ENCODE measurements around the gene BAG5.

The BAG5 gene

DNA sequence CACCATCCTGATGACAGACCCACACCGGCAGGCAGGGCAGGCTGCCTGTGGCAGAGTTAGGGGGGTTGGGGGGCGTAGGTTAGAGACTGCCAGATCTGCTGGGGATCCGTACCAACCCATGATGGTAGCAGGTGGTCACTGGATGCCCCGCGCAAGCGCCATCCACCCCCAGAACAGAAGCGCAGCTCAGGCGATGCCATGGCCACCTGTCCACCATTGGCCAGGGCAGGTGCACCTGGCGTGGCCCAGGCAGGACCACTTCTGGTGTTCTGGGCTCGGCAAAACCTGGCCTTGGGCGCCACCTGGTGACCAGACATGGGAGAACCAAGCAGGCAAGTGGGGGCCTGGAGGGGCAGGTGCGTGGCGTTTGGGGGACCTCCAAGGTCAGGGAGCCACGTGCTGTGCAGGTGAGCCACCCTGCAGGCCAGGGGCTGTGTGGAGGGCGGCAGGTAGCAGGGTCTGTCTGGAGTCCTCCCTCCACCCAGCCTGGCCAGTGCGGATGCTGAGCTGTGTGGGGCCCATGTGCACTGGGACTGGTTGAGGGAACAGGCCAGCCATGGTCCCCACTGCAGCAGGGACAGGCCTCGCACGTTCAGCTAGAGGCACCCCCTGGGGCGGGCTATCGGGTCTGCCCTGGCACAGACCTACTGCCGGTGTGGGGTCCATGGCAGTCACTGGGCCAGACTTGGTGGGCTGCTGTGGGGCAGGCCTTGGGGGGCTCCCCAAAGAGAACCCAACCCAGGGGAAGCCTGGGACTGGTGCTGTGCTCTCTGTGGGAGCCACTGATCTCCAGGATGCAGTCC, 15.6 kb downstream of the BAG5 start:
- peak; percentile 65 for DNase-seq (ENCODE audit: low spot score)

DNA sequence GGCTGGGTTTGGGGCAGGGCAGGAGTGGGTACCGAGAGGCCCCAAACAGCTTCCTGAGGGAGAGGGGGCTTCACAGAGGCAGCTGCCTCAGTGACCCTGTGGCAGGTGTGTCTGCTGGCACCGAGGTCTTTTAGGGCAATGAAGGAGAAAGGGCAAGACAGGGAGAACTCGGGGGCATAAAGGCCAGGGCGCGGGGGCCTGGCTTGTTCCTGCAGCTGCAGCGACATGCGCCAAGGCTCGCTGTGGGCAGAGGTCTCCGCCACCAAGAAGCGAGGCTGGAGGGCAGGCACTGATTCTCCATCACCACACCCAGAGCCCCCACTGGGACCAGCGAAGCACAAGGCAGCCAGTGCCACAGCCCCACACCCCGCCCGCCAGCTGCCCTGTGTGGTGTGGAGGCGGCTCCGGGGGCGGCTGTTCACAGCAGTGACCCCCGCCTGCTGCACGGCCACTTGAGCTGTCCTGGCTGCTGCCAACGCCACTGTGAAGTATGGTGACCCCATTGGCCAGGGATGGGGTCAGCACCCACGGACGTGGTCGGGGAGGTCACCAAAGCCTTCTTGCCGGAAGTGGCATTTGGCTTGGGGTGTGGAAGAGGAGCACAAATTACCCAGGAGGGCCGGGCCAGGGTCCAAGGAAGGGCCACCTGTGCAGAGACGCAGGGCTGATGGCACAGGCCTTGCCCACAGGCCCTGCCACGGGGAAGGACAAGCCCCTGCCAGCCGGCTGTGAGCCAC, 16.4 kb downstream of the BAG5 start:
- no peak for DNase-seq (ENCODE audit: low spot score)

DNA sequence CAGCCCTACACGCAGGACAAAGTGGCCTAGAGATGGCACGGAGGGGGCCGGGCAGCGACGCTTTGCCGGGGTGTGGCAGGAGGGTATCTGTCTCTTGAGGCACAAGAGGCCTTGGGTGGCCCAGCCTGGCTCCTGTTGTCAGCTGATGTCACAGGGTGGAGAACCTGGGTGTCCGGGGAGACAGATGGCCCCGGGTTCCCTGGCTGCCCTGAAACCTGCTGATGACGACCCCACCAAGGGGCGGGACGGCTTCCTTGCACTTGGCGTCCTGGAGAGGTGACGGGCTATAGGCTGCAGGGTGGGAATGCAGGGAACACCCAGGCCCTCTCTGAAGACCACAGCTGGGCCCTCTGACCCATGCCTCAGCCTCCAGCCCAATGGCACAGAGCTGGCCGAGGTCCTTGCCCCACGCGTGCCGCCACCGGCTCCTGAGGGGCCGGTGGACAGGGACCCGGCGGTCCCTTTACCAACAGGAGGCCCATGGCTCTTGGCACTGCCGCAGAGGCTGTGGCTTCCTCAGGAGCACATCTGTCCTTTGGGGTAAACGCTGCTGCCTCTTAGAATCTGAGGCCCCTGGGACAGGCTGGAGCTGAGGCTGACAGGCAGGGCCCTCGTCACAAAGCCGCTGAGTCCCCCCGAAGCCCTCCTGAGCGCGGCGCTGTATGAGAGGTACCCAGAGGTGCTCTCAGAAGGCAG, 17.1 kb downstream of the BAG5 start:
- DNase-seq (ENCODE audit: low spot score): no peak

DNA sequence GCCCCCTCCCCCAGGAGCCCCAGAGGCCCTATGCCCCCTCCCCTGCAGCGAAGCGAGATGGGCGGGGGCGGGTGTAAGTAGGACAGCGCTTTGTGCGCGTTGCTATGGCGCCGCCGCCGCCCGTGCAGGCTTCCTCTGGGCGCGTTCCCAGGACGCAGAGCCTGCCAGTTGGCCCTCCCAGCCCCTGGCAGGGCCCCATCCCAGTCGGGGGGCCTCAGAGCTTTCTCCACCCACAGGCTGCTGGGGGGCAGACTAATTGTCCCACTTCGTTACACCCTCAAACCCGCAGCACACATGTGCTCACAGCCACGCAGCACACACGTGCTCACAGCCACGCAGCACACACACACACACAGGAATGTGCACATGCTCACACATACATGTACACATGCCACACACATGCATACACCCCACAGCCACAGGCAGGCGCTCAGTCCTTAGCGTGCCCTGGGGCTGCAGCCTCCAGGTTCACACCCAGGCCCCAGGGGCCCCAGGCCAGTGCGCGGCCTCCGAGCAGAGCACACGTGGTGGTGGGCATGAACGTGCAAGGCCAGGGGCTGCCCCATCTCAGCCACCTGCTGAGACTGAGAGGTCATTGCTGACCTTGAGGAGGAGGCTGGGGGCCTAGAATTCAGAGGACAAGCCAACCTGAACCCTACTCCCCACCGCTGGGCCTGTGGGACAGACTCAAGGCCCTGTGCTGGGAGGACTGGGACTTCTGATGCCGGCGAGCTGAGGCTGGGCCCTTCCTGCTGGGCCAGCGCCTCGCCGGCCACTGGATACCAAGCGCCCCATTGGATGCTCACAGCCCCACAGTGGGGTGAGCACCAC, 17.9 kb downstream of the BAG5 start:
- DNase-seq (ENCODE audit: low spot score): peak; percentile 89

DNA sequence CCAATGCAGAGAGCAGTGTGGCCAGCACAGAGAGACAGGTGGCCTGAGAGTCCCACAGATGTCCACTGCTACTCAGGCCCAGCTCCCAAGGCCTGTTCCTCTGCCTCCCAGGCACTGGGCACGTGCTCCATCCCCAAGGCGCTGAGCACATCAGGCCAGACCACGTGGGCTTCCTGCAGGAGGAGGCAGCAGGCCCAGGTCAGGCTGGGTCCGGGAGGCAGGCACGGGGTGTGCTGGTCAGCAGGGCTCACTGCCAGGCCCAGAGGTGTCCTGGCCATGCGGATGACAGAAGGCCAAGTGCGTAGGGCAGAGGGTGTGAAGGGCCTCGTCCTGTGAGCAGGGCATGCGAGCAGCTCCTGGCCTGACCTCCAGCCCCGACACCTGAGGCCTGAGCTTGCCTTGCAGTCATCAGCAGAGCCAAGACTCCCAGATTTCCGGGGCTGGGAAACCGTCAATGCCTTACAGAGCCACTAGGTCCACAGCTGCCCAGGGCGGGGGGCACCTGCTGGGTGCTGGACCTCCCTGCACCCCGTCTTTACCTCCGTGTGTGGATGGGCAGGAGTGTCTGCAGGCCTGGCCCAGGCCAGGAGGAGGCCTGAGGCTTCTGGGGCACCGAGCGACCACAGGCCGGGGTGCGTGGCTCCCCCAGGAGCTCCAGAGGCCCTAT, 18.6 kb downstream of the BAG5 start:
- no peak for DNase-seq (ENCODE audit: low spot score)

DNA sequence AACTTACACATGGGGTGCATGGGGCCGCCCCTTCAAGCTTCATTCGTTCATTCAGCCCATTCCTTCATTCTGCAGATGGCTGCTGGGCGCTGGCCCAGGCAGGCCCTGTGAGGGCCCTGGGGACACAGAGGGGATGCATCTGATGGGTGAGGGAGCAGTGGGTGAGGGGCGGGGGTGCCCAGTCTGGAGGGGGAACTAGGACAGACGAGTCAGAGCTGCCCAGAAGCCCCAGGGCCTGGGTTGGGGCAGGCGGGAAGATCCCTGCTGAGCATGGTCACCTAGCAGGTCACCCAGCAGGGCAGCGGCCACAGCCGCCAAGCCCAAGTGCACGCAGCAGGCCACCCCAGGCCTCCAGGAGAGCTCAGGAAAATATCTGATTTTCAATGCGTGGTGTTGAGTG, 19.3 kb downstream of the BAG5 start:
- no peak for DNase-seq (ENCODE audit: low spot score)

DNA sequence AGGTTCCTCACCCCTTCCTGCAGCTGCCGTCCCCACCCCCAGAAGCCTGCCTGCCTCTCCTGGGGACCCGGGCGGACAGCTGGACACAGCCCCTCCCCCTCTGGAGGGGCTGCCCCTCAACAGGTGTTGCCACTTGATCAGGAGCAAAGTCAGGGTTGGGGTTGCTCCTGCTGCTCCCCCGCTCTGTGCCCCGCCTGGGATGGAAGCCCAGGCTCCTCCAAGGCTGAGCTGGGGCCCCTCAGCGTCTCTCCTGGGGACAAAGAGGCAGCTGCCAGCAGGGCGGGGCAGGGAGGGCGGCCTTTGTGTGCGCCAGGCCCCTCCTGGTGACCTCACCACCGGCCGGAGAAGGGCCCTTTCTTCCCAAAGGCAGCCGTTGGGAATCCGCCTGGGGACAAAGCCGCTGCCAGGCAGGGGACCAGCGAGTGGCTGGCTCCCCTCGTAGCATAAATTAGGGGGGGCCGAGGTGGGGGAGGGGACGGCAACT, 19.8 kb downstream of the BAG5 start:
- peak; percentile 97 for DNase-seq (ENCODE audit: low spot score)

DNA sequence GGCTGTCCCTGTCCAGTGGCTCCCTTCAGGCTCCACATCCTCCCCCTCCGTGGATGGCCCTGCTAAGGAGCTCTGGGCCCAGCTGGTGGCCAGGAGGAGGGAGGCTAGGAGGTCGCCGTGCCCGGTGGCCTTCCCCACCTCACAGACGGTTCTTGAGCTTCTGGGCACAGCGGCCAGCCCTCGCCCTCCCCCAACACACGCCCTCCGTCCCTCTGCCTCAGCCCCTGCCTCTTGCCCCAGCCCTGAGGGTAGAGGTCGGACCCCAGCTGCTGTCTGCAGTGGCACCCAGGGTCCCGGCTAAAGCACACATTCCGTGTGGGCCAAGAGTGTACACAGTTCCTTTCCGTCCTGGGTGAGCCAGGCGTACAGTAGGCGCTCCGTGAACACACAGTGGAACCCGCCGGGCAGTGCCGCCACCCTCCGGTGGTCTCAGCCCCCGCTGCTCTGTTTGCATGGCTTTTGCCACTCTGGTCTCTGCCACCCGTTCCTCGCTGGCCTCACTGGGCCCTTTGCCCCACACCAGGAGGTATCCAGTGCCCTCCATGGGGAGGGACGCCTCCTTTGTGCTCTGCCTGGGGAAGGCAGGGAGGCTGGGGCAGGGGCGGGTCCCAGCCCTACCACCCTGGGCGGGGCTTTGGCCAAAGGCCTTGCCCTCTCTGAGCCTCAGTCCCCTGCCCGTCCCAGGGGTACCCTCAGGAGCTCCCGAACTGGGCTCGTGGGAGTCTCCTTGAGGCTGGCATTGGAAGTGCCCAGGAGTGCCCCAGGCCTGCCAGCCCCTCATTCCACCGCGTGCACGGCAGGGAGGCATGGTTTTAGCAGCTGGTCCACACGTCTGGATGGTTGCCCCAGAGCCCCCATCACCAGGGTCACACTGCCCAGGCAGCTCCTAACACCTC, 20.5 kb downstream of the BAG5 start:
- DNase-seq (ENCODE audit: low spot score): no peak

DNA sequence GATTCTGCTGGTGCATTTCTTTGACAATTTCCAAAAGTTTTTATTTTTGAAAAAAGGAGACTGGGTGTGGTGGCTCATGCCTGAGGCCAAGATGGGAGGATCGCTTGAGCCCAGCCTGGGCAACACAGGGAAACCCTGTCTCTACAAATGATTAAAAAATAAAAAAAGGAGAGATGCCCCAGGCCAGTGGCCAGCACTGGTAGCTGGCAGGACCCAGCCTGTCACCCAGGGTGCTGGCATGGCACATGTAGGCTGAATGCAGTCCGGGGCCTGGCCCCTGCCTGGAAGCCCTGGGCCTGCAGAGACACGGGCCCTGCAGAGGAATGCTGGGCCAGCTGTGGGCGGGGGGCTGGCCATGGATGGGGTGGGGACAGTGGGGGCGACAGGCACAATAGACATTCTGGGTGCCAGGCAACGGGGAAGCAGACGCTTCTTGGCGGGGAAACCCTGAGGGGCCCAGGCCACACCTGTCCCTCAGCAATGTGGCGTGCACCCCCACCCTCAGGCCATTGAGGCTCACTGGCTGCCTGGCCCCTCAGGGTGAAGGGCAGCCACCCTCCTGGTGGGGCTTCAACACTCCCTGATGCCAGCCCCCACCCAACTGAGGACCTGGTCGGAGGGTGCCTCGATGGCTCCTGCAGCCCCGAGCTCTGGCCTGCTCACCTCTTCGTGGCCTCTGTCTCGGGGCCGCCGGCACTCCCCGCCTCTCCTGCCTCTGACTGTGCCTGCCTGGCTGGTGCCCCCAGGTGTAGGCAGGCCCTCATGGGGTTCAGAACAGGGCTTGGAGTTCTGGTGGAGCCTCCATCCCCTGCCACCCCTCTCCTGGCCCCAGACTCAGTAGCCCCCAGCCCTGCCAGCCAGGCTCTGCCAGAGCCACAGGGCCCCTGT, 21.4 kb downstream of the BAG5 start:
- no peak for DNase-seq (ENCODE audit: low spot score)

DNA sequence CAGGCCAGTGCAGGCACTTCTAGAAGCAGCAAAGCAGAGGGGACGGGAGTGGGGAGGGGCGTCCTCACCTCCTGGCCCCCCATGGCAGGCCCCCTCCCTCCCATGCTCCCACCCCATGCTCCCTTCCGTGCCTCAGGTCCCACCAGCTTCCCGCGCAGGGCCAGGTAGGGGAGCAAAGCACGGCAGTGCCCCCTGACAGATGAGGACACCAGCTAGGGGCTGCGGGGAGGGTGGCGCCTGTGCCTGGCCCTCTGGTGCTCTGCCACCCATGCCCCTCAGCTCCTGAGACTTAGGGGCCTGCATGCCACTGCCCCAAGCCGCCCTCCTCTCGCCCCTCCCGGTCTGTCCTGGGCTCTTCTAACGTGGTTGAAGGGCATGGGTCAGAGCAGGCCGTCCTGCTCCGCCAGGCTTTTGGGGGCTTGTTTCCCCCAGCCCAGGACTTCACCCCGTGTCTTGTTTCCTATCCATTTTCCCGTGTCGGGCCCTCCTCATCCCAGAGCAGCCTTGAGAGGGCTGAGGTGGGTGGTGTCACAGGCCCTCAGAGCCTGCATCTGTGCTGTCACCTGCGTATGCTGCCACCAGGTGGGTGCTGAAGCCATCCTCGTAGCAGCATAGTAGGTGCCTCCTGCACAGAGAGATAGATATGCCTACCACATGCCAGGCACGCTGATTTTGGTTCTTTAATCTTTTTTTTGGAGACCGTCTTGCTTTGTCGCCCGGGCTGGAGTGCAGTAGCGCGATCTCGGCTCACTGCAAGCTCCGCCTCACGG, 23.2 kb downstream of the BAG5 start:
- no peak for DNase-seq (ENCODE audit: low spot score)

DNA sequence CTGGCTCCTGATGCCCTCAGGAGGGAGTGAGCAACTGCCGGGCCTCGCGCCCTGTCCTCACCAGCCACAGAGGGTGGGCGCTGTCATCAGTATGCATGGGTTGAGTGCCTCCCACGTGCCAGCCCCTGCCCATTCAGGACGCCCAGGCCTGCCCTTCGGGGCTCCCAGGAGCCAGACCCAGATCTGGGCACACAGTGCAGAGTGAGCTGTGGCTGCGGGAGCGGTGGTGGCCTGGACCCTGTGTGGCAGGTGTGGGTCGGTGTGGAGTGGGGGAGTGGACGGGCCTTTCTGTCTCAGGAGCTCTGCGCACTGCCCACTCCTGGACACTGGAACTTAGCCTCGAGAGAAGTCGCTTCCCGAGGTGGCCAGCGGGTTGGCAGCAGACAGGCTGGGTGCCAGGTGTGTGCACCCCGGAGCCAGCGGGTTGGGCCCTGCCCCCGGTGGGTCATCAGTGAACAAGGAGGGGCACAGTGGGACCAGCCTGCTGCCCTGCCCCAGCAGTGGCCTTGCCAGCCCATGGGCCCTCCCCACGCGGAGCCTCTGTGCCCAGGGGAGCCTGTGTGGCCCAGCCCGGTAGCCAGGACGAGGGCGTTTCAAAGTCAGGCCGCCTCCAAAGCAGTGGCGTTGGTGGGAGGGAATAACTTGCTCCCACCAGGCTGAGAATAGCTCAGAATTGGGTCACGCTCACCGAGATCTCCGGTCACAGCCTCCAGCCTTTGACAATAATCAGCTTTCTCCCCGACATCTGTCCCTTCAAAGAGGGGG, 24.0 kb downstream of the BAG5 start:
- no peak for DNase-seq (ENCODE audit: low spot score)

DNA sequence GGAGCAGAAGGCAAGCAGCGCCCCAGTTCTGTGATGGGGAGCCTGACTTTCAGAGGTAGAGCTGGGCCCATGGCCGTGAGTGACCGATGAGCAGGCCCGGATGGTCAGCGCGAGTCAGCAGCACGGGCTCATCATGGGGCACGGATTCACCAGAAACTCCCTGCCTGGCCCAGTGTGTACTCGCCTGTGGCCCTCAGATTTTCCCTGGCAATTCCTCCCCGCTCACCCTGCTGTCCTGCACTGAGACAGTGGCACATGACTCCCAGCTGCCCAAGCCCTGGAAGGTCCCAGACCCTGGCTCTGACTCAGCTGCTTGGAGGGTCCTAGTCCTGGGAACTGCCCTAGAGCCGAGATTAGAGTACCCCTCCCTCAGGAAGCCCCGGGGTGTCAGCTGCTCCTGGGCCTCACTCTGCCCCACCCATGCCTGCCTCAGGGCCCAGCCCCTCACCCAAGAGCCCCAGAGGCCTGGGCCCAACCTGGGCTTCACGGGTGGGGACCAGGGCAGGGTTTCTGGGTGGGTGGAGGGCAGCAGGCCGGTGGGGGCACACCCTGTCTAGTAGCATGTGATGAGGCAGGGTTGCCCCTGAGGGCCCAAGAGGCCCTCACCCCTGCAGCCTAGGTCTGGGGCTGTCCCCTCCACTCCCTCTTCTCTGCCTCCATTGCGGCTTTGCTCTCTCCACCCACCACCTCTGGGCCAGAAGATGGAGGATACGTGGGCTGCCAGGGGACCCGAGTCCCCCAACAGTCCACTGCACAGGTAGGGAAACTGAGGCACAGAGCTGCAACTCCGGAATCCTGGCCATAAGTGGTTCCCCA, 25.1 kb downstream of the BAG5 start:
- DNase-seq (ENCODE audit: low spot score): no peak

DNA sequence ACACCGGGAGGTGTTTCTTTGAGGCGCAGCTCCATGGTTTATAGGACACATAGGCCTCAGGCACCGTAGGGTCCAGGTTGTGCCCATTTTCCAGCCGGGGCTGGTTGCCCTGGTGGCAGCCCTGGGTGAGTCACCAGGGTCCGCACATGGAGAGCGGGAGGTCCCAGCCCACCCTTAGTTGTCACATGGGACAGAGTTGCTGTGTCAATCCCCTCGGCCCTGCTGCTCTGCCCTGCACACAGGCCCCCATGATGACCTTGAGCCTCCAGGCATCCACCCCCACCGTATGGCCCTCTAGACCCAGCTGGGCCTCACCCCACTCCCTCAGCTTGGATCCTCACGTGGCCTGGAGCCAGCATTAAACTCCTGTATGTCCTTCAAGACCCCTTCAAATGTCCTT, 25.8 kb downstream of the BAG5 start:
- DNase-seq (ENCODE audit: low spot score): no peak

DNA sequence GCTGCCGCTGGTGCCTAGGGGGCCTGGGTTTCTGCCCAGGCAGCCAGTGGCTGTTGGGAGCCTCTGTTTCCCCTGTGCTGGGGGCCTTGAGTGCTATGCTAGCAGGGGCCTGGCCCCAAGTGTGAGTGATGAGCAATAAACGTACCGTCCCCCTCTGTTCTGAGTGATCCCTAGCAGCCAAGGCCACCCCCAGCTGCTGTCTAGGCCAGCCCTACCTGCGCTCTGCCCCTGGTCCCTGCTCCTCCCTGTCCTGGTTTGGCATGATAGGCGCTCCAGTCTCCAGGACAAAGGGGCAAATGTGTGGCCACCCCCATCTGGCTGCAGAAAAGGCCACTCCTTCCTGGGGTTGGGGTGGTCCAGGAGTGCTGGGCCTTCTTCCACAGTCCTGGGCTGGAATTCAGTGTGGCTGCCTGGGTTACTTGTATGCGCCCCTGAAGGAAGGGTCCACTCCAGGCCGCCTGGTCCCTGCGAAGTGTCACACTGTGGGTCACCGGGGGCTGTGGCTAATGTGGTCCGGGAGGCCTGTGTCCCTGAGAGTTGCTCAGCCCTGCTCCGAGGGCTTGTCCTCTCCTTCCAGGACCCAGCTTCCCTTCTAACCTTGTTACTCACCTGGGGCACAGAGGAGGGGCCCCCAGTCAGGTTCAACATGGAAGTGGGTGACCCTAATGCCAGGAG, 26.4 kb downstream of the BAG5 start:
- DNase-seq (ENCODE audit: low spot score): no peak

DNA sequence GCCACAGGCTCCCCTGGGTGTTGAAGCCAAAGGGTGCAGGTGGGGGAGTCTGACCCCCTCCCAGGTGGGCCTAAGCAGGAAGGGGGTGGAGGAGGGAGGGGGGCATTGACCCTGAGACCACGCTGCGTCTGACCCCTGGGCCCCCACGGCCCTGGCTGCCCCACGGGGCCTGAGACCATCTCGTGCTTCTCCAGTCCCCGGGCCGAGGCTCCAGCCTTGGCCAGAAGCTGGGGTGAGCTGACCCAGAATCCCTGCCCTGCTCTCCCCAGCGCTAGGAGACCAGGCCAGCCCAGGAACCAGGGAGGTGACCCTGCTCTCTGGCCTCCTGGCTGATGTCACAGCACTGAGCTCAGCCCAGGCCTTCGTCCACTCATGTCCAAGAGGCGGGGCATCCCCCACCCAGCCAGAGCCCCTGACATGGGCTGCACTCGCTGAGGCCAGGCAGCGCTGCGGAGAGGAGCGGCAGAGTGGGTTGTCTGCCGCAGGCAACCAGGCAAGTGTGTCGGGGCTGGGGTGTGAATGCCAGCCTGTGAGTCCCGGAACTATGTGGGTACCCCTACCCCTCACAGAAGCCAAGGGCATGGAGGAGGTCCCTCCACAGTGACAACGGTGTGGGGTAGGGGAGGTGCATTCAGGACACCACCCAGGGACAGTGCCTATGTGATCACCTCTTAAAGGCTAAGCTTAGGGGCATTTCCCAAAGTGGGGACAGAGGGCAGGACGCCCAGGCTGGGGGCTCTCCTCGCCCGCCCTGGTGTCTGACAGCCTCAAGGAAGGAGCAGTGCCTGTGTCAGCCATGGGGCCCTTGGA, 27.2 kb downstream of the BAG5 start:
- no peak for DNase-seq (ENCODE audit: low spot score)
